IMR-90 (cell line): ENCODE results near the gene DNAJC11. TPM values are rescaled to one million over a fixed set of nuclear protein-coding genes. Genes with fewer than 3 reads are reported as not detected.

Experiments
- ATAC-seq: fragments of 200-7000 bp; cut with Tn5 transposase; 2 replicates; pipeline ENCODE4 v1.9.1; 2020; ENCODE audit warnings: low read depth, mild to moderate bottlenecking, moderate library complexity
- BruUV-seq: library from RNA; stranded (reverse); fragments of 400-500 nt; replicated peaks from 2 replicates; lab custom pipeline; 2021; lab: Mats Ljungman, UMichigan
- CTCF ChIA-PET: fragments of 300-600 bp; formaldehyde crosslinking; extraction: SDS; loops from one replicate; lab custom pipeline; 2021; ENCODE audit warnings: antibody characterized with exemption; lab: Yijun Ruan, JAX
- POLR2A ChIA-PET: fragments of 300-600 bp; sonication (Branson Sonifier 250); formaldehyde crosslinking; loops from one replicate; lab custom pipeline; 2022; ENCODE audit warnings: antibody characterized with exemption; ENCODE audit not compliant: unreplicated experiment; lab: Charles Lee
- DNase-seq: peaks from one replicate; pipeline ENCODE4 v3.0.0; 2013
- H2AFZ ChIP-seq: replicated peaks from 2 replicates; pipeline ENCODE3; 2013; ENCODE audit warnings: low read length, mild to moderate bottlenecking; ENCODE audit not compliant: poor library complexity
- H2AK5ac ChIP-seq: 2 replicates; pipeline ENCODE4 v1.6.1; 2013; ENCODE audit warnings: low read depth, low read length, inconsistent platforms
- H2AK9ac ChIP-seq: replicated peaks from 2 replicates; pipeline ENCODE3; 2013; ENCODE audit warnings: mild to moderate bottlenecking, low read depth, low read length, moderate library complexity; ENCODE audit not compliant: poor library complexity
- H2BK120ac ChIP-seq: 2 replicates; pipeline ENCODE4 v1.6.1; 2013; ENCODE audit warnings: low read depth, low read length, inconsistent platforms
- H2BK15ac ChIP-seq: 3 replicates; pipeline ENCODE4 v1.6.1; 2013; ENCODE audit warnings: low read depth, low read length, inconsistent platforms
- H2BK20ac ChIP-seq: 2 replicates; pipeline ENCODE4 v1.6.1; 2013; ENCODE audit warnings: low read depth, mild to moderate bottlenecking, inconsistent platforms, low read length, moderate library complexity
- H2BK5ac ChIP-seq: 2 replicates; pipeline ENCODE4 v1.6.1; 2013; ENCODE audit warnings: mild to moderate bottlenecking, low read depth, low read length, inconsistent platforms; ENCODE audit not compliant: poor library complexity, severe bottlenecking
- H3K14ac ChIP-seq: replicated peaks from 2 replicates; pipeline ENCODE4 v1.6.1; 2013; ENCODE audit warnings: low read depth, low read length, inconsistent platforms
- H3K18ac ChIP-seq: 2 replicates; pipeline ENCODE4 v1.6.1; 2013; ENCODE audit warnings: low read depth, low read length, control low read depth
- H3K23ac ChIP-seq: 2 replicates; pipeline ENCODE4 v1.6.1; 2013; ENCODE audit warnings: low read depth, low read length, inconsistent platforms
- H3K27ac ChIP-seq: 2 replicates; pipeline ENCODE4 v1.5.1; 2013; ENCODE audit warnings: mild to moderate bottlenecking, control low read depth, low read length; ENCODE audit not compliant: insufficient read depth
- H3K27me3 ChIP-seq: 2 replicates; pipeline ENCODE4 v1.6.1; 2013; ENCODE audit warnings: low read length; ENCODE audit not compliant: control insufficient read depth, insufficient read depth
- H3K36me3 ChIP-seq: 2 replicates; pipeline ENCODE4 v1.6.1; 2013; ENCODE audit warnings: low read length, mixed read lengths; ENCODE audit not compliant: control insufficient read depth, insufficient read depth
- H3K4ac ChIP-seq: 2 replicates; pipeline ENCODE4 v1.6.1; 2013; ENCODE audit warnings: low read depth, low read length, inconsistent platforms
- H3K4me1 ChIP-seq: 2 replicates; pipeline ENCODE4 v1.6.1; 2013; ENCODE audit warnings: low read length, mixed read lengths; ENCODE audit not compliant: control insufficient read depth, insufficient read depth
- H3K4me2 ChIP-seq: 2 replicates; pipeline ENCODE4 v1.6.1; 2013; ENCODE audit warnings: low read depth, mild to moderate bottlenecking, control low read depth, low read length, moderate library complexity
- H3K4me3 ChIP-seq: 2 replicates; pipeline ENCODE4 v1.5.1; 2013; ENCODE audit warnings: low read depth, mild to moderate bottlenecking, control low read depth, low read length, moderate library complexity; ENCODE audit not compliant: insufficient read depth
- H3K56ac ChIP-seq: 2 replicates; pipeline ENCODE4 v1.6.1; 2013; ENCODE audit warnings: low read length, inconsistent platforms; ENCODE audit not compliant: insufficient read depth; ENCODE audit errors: extremely low read depth
- H3K79me1 ChIP-seq, 2 experiments: 2 replicates each; pipeline ENCODE4 v1.6.1; 2013; ENCODE audit warnings: low read length in 2 of 2, inconsistent platforms in 1 of 2, low read depth in 1 of 2
- H3K9ac ChIP-seq: 2 replicates; pipeline ENCODE4 v1.6.1; 2013; ENCODE audit warnings: low read depth, low read length, control low read depth
- H3K9me1 ChIP-seq: 2 replicates; pipeline ENCODE4 v1.6.1; 2013; ENCODE audit warnings: low read length, inconsistent platforms; ENCODE audit not compliant: insufficient read depth
- H3K9me3 ChIP-seq: 2 replicates; pipeline ENCODE4 v1.6.1; 2013; ENCODE audit warnings: low read length; ENCODE audit not compliant: control insufficient read depth, insufficient read depth
- H4K20me1 ChIP-seq: 2 replicates; pipeline ENCODE4 v1.6.1; 2013; ENCODE audit warnings: low read length, inconsistent platforms; ENCODE audit not compliant: insufficient read depth
- H4K5ac ChIP-seq: 2 replicates; pipeline ENCODE4 v1.6.1; 2013; ENCODE audit warnings: mild to moderate bottlenecking, low read depth, low read length, control low read depth
- H4K8ac ChIP-seq, 2 experiments: 2 replicates each; pipeline ENCODE4 v1.6.1; 2013; ENCODE audit warnings: low read depth in 2 of 2, low read length in 2 of 2, control low read depth in 1 of 2, inconsistent platforms in 1 of 2
- H4K91ac ChIP-seq: 2 replicates; pipeline ENCODE4 v1.6.1; 2013; ENCODE audit warnings: low read depth, low read length, inconsistent platforms; ENCODE audit not compliant: insufficient read depth
- CEBPB ChIP-seq: IDR thresholded peaks from 2 replicates; pipeline ENCODE4 v1.6.1; 2012; ENCODE audit warnings: low read depth, low read length, improper control_type of control experiment
- CHD1 ChIP-seq: IDR thresholded peaks from 2 replicates; pipeline ENCODE4 v1.6.1; 2012; ENCODE audit warnings: low read depth, low read length, improper control_type of control experiment
- MAFK ChIP-seq: IDR thresholded peaks from 2 replicates; pipeline ENCODE4 v1.6.1; 2012; ENCODE audit warnings: low read depth, low read length, improper control_type of control experiment
- MAZ ChIP-seq: IDR thresholded peaks from 2 replicates; pipeline ENCODE4 v1.6.1; 2012; ENCODE audit warnings: low read depth, mild to moderate bottlenecking, low read length, improper control_type of control experiment, moderate library complexity, borderline replicate concordance
- MXI1 ChIP-seq: IDR thresholded peaks from 2 replicates; pipeline ENCODE4 v1.6.1; 2012; ENCODE audit warnings: low read depth, mild to moderate bottlenecking, low read length, moderate library complexity, borderline replicate concordance
- POLR2A ChIP-seq: IDR thresholded peaks from 2 replicates; pipeline ENCODE4 v1.6.1; 2012; ENCODE audit warnings: mild to moderate bottlenecking, low read depth, low read length
- RAD21 ChIP-seq: IDR thresholded peaks from 2 replicates; pipeline ENCODE4 v1.6.1; 2012; ENCODE audit warnings: low read length, improper control_type of control experiment
- RCOR1 ChIP-seq: IDR thresholded peaks from 2 replicates; pipeline ENCODE4 v1.6.1; 2012; ENCODE audit warnings: mild to moderate bottlenecking, low read length, improper control_type of control experiment; ENCODE audit not compliant: insufficient replicate concordance
- SMC3 ChIP-seq: fragments of 150-350 bp; IDR thresholded peaks from 2 replicates; pipeline ENCODE4 v1.6.1; 2016; ENCODE audit warnings: low read depth, mild to moderate bottlenecking, antibody characterized with exemption, low read length, moderate library complexity
- USF2 ChIP-seq: fragments of 150-350 bp; IDR thresholded peaks from 2 replicates; pipeline ENCODE4 v1.6.1; 2017; ENCODE audit warnings: mild to moderate bottlenecking, antibody characterized with exemption, low read length, low read depth
- WGBS, 2 experiments: methylation state at CpG; one replicate each; pipeline versions ENCODE4 v1.1.5 to v1.1.7; 2013; ENCODE audit warnings: missing lambda C conversion rate in 2 of 2; ENCODE audit not compliant: insufficient read length in 1 of 2; ENCODE audit errors: extremely low coverage in 2 of 2; 5-methylcytosine and 5-hydroxymethylcytosine counted together
- dilution Hi-C: fragments of 300-500 bp; cut with HindIII; formaldehyde crosslinking; loops from one replicate; pipeline ENCODE4 v1.14.3; 2018; ENCODE audit warnings: low sequenced_read_pairs; ENCODE audit not compliant: unreplicated experiment
- in situ Hi-C: fragments of 300-500 bp; cut with MboI; formaldehyde crosslinking; loops from 3 replicates; pipeline ENCODE4 v1.14.3; 2019; ENCODE audit warnings: low sequenced_read_pairs, inconsistent platforms, mixed read lengths
- intact Hi-C: fragments of 100-400 bp; cut with micrococcal nuclease; formaldehyde crosslinking; loops from 2 replicates; pipeline ENCODE4 v1.10.0; 2022
- polyA plus RNA-seq, 3 experiments: library from polyadenylated mRNA; depleted of rRNA; stranded (reverse); fragments of >200 nt; gene quantifications; 2 replicates each; pipeline ENCODE4 v1.2.3, GENCODE V29; 2012; ENCODE audit warnings: low replicate concordance in 1 of 3
- total RNA-seq: library from RNA; depleted of rRNA; stranded (reverse); fragments of >200 nt; gene quantifications from 2 replicates; pipeline ENCODE4 v1.2.3, GENCODE V29; 2012
- TF ChIP-seq, protein P1 (sequence below): fragments of 150-350 bp; IDR thresholded peaks from 2 replicates; pipeline ENCODE4 v1.6.1; 2016; ENCODE audit warnings: low read depth, mild to moderate bottlenecking, low read length, moderate library complexity, borderline replicate concordance
- TF ChIP-seq, protein P2 (sequence below): conservative IDR thresholded peaks from 2 replicates; pipeline ENCODE4 v1.5.1; 2012; ENCODE audit warnings: mild to moderate bottlenecking, low read depth, low read length, improper control_type of control experiment

The DNAJC11 gene
- total and polyA plus RNA-seq, 2 of the 4 experiments (the other 2 are of a cell fraction), result 38.7 to 48.5 TPM

DNA sequence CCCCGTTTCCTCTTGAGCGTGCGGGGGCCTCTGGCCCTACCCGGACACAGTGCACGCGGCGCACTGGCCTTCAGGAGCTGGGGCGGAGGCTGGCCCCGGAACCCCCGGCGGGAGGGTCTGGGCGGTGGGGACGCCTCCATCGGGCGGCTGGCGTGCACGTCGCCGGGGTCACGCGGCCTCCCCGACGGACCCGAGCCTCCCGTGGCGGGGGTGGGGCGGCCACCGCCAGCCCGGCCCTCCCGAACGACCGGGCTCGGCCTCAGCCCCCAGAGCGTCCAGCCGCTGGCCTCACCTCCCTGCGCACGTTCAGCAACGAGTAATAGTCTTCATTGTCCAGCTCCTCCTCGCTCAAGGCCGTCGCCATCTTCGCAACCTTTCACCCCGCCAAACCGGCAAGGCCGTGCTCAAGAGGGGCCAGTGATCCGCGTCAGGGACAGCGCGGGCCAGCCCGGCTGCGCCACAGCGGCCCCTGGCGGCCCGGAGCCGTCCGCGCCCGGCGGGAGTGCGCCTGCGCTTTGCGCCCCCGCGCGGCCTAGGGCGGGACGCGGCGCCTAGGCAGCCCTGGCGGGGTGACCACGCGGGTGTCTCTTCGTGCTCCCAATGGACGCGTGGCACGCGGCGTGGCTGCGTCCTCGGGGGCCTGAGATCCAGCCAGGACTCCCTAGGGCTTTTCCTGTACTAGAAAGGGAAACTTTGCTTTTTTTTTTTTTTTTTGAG, at the start of gene DNAJC11 (continued):
- TF ChIP-seq MXI1 (peak; percentile 72), RCOR1 (no peak), USF2 (peak; percentile 56; the same call in 1 of the 2 replicates), MAZ (peak; percentile 81)

- H3K36me3 ChIP-seq, result no peaks in the 10 kb centered on the region
- no peak overlapping the region for H3K56ac ChIP-seq
- no peak overlapping the region for H3K14ac ChIP-seq
- no peak overlapping the region for H3K4me3 ChIP-seq
- no peak overlapping the region for H4K91ac ChIP-seq
- no peak overlapping the region for H3K4ac ChIP-seq
- no peaks in the 10 kb centered on the region for H3K79me1 ChIP-seq
- DNase-seq (no peak), ATAC-seq (no peak)
- H3K9ac ChIP-seq, result no peak overlapping the region
- H3K4me1 ChIP-seq, result no peaks in the 10 kb centered on the region
- no peaks in the 10 kb centered on the region for H3K9me3 ChIP-seq
- no peak overlapping the region for H2BK20ac ChIP-seq
- CTCF ChIA-PET, result interaction anchor here (0.6 kb wide), 1 partner anchor 14 kb away, joined by 3 read pairs; no protein-coding TSS in a partner anchor
- H3K4me2 ChIP-seq, result no peak overlapping the region
- WGBS, 2 experiments, result 92% methylated on average over 2 of the region's 4 CpGs; no CpG with 5 or more reads in 1 of the 2 experiments
- H3K9me1 ChIP-seq, result no peaks in the 10 kb centered on the region
- intact Hi-C loops (no loop called here), dilution Hi-C loops (no loop called here), in situ Hi-C loops (no loop called here)
- no peak overlapping the region for H2BK15ac ChIP-seq
- H4K5ac ChIP-seq, result no peak overlapping the region
- no peak overlapping the region for H3K27ac ChIP-seq
- H3K18ac ChIP-seq, result no peak overlapping the region
- H3K23ac ChIP-seq, result no peak overlapping the region
- H2BK5ac ChIP-seq, result no peak overlapping the region
- H4K20me1 ChIP-seq, result no peaks in the 10 kb centered on the region
- H2BK120ac ChIP-seq, result no peak overlapping the region
- no peak for TF ChIP-seq RAD21
- no peak for TF ChIP-seq CEBPB
- no peak for TF ChIP-seq MAFK
- TF ChIP-seq POLR2A, result no peak
- TF ChIP-seq, protein P1, sequence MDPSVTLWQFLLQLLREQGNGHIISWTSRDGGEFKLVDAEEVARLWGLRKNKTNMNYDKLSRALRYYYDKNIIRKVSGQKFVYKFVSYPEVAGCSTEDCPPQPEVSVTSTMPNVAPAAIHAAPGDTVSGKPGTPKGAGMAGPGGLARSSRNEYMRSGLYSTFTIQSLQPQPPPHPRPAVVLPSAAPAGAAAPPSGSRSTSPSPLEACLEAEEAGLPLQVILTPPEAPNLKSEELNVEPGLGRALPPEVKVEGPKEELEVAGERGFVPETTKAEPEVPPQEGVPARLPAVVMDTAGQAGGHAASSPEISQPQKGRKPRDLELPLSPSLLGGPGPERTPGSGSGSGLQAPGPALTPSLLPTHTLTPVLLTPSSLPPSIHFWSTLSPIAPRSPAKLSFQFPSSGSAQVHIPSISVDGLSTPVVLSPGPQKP, result no peak
- TF ChIP-seq, protein P2, sequence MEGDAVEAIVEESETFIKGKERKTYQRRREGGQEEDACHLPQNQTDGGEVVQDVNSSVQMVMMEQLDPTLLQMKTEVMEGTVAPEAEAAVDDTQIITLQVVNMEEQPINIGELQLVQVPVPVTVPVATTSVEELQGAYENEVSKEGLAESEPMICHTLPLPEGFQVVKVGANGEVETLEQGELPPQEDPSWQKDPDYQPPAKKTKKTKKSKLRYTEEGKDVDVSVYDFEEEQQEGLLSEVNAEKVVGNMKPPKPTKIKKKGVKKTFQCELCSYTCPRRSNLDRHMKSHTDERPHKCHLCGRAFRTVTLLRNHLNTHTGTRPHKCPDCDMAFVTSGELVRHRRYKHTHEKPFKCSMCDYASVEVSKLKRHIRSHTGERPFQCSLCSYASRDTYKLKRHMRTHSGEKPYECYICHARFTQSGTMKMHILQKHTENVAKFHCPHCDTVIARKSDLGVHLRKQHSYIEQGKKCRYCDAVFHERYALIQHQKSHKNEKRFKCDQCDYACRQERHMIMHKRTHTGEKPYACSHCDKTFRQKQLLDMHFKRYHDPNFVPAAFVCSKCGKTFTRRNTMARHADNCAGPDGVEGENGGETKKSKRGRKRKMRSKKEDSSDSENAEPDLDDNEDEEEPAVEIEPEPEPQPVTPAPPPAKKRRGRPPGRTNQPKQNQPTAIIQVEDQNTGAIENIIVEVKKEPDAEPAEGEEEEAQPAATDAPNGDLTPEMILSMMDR, result no peak
- no peak for TF ChIP-seq MAZ
- no peak for TF ChIP-seq SMC3
- no peak for TF ChIP-seq CHD1
- TF ChIP-seq MXI1, result no peak
- H2AFZ ChIP-seq, result no peak overlapping the region
- peaks cover 11% of the 10 kb centered on the region for H3K27me3 ChIP-seq
- POLR2A ChIA-PET, result interaction anchor here (0.6 kb wide), 1 partner anchor 19 kb away, joined by 3 read pairs; no protein-coding TSS in a partner anchor
- H2AK9ac ChIP-seq, result no peak overlapping the region
- no peak overlapping the region for H4K8ac ChIP-seq
- no TSS peak for BruUV-seq
- H2AK5ac ChIP-seq, result no peak overlapping the region
These were observed 48.9 kb upstream of the DNAJC11 start for GRCh38 chr1:6750490-6750889.
